Tibial artery (tissue), 4 donors: ENCODE data around the gene TLE4.
A peak's percentile ranks its signal among the peaks of the same experiment; 100 is the strongest.

Experiments
- DNase-seq, 2 donors: peaks; one replicate each; pipeline ENCODE4 v3.0.0-alpha.2; 2019
- H3K27ac ChIP-seq, 2 donors: fragments of 200-600 bp; sonication (generic) in 1 of 2; 1 replicate in 1 of 2; 2 replicates in 1 of 2; pipeline ENCODE4 v1.5.1; 2018 to 2019; ENCODE audit warnings: mild to moderate bottlenecking in 1 of 2
- H3K27me3 ChIP-seq, 2 donors: fragments of 200-600 bp; sonication (generic) in 1 of 2; one replicate each; pipeline versions ENCODE4 v1.5.1 to v1.6.0; 2016 to 2019
- H3K36me3 ChIP-seq, 3 donors: fragments of 200-600 bp; sonication (generic) in 2 of 3; one replicate each; pipeline ENCODE4 v1.5.1; 2016 to 2019; ENCODE audit warnings: mild to moderate bottlenecking in 2 of 3
- H3K4me1 ChIP-seq, 4 donors: fragments of 200-600 bp; sonication (generic) in 2 of 4; 1 replicate in 3 of 4; 2 replicates in 1 of 4; pipeline ENCODE4 v1.5.1; 2016 to 2019
- H3K4me3 ChIP-seq, 2 donors: fragments of 200-600 bp; sonication (generic) in 1 of 2; 1 replicate in 1 of 2; 2 replicates in 1 of 2; pipeline ENCODE4 v1.5.1; 2018 to 2019; ENCODE audit warnings: mild to moderate bottlenecking in 2 of 2
- H3K9me3 ChIP-seq, 3 donors: fragments of 200-600 bp; sonication (generic) in 1 of 3; one replicate each; pipeline ENCODE4 v1.5.1; 2016 to 2019
- intact Hi-C: fragments of 100-400 bp; cut with DNase I; formaldehyde crosslinking; loops from one replicate; pipeline ENCODE4 v1.15.0; 2023; ENCODE audit warnings: low total_unique reads
- TF ChIP-seq, protein P1 (sequence below), 2 experiments: fragments of 200-600 bp in 1 of 2; fragments of 450-650 bp in 1 of 2; IDR thresholded peaks; one replicate each; pipeline ENCODE4 v1.5.1; 2017 to 2019; ENCODE audit warnings: antibody characterized with exemption in 2 of 2, mild to moderate bottlenecking in 1 of 2, moderate library complexity in 1 of 2

TLE4 gene

DNA sequence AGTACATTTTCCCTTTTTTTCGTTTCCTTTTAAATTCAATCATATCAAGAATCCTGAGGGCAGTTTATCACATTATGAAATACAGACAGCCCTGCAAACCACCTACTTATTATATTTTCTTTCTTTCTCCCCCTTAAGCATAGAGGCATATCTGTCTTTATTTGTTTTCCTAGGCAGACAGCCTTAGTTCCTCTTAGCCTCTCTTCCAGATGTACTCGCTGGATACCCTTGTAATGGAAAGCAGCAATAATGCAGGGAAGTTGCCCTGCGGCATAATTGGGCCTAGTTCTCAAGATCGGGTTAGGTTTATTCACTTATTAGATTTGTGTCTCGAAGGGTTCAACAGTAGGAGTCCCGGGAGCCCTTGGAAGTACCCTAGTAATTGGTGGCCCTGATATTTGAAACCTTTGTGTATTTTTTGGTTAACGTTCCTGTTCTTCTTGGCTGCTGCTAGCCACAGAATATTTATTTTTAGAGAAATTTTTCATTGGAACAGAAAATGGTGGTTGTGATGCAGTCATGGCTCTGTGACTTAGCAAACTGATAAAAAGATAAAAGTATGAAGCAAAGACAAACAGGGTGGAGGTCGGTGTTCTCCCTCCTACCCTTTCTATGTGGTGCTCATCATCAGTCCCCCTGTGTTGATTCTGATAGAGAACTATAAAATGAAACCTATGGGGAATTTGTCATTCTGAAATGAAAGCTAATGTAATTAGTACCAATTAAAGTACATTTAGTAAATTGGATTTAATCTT, 6.4 kb downstream of the TLE4 start:
- peak overlapping the region; percentile 13 to 26 for H3K4me3 ChIP-seq
- H3K27ac ChIP-seq: peak overlapping the region; percentile 63 to 92
- intact Hi-C loops: no loop called here
- H3K4me1 ChIP-seq: peaks cover 0 to 59% (median 19%) of the 10 kb centered on the region in 4 donors
- TF ChIP-seq, protein P1, sequence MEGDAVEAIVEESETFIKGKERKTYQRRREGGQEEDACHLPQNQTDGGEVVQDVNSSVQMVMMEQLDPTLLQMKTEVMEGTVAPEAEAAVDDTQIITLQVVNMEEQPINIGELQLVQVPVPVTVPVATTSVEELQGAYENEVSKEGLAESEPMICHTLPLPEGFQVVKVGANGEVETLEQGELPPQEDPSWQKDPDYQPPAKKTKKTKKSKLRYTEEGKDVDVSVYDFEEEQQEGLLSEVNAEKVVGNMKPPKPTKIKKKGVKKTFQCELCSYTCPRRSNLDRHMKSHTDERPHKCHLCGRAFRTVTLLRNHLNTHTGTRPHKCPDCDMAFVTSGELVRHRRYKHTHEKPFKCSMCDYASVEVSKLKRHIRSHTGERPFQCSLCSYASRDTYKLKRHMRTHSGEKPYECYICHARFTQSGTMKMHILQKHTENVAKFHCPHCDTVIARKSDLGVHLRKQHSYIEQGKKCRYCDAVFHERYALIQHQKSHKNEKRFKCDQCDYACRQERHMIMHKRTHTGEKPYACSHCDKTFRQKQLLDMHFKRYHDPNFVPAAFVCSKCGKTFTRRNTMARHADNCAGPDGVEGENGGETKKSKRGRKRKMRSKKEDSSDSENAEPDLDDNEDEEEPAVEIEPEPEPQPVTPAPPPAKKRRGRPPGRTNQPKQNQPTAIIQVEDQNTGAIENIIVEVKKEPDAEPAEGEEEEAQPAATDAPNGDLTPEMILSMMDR (IDR thresholded peaks at IDR 0.05): no peak
- no peaks in the 10 kb centered on the region for H3K9me3 ChIP-seq
- no peaks in the 10 kb centered on the region for H3K27me3 ChIP-seq
- H3K36me3 ChIP-seq: peaks cover 0 to 4% (median 0%) of the 10 kb centered on the region in 3 donors
- DNase-seq: no peak

DNA sequence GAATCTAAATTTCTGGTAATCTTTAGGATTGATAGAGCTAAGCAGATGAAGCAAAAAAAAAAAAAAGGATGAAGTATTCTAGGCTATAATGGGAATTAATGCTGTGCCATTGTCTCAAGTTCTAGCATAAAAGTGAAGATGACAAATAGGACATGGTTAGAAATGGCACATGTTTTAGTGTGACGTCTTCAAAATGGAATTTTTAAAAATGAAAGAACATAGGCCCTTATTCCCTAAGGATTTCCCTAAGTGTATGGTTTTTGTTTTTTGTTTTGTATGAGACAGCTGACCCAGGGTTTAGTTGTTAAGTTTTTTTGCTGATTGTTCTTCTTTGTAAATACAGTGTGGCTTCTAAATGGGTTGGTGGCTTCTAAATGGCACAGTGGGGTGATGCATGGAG, 7.1 kb downstream of the TLE4 start:
- H3K4me3 ChIP-seq: no peak overlapping the region
- TF ChIP-seq, protein P1 (IDR thresholded peaks at IDR 0.05): no peak
- peaks cover 0 to 4% (median 0%) of the 10 kb centered on the region in 3 donors for H3K36me3 ChIP-seq
- no peak for DNase-seq
- intact Hi-C loops: no loop called here
- no peaks in the 10 kb centered on the region for H3K27me3 ChIP-seq
- peak overlapping the region in 1 of 2 donors; percentile 92 for H3K27ac ChIP-seq
- peaks cover 0 to 64% (median 19%) of the 10 kb centered on the region in 4 donors for H3K4me1 ChIP-seq
- no peaks in the 10 kb centered on the region for H3K9me3 ChIP-seq

DNA sequence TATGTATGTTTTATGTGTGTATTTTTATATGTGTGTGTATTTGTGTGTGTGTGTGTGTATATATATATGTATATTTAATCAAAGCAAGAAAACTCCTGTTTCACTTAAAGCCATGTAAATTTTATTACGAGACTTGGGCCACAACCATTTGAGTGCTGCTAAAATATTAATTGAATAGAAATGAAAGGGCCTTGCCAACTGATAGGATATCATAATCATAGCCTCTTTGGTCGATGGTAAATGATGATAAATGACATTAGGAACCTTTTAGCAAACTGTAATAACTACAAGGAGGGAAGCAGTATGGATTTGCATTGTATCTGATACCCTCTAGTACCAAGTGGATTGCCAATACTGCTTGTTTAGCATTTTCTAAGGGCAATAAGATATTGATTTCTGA, 7.9 kb downstream of the TLE4 start:
- Histone ChIP-seq H3K9me3 (no peaks in the 10 kb centered on the region), H3K27me3 (no peaks in the 10 kb centered on the region), H3K4me1 (peaks cover 0 to 69% (median 16%) of the 10 kb centered on the region in 4 donors), H3K27ac (no peak overlapping the region), H3K36me3 (peaks cover 0 to 4% (median 0%) of the 10 kb centered on the region in 3 donors), H3K4me3 (no peak overlapping the region)
- DNase-seq: no peak
- intact Hi-C loops: no loop called here
- TF ChIP-seq, protein P1 (IDR thresholded peaks at IDR 0.05): no peak

DNA sequence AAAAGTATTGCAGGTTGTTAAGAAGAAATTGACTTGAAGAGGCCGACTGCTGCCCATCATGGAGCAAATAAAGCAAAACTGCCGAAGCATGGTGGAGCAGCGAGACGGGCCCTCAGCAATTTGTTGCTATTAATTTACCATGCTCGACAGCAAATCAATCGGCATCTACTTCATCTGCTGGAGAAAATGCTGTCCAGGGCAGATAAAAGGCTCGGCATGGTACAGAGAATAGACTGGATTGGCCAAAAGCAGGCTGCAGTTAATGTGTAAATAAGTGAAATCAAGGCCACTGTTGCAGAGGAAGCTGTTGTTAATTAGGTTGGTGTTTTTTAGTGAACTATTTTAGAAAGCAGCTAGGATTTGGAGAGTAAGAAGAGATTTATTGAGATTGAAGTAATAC, 8.3 kb downstream of the TLE4 start:
- no peak overlapping the region for H3K4me3 ChIP-seq
- H3K27me3 ChIP-seq: no peaks in the 10 kb centered on the region
- peaks cover 0 to 69% (median 13%) of the 10 kb centered on the region in 4 donors for H3K4me1 ChIP-seq
- DNase-seq: no peak
- TF ChIP-seq, protein P1 (IDR thresholded peaks at IDR 0.05): no peak
- H3K9me3 ChIP-seq: no peaks in the 10 kb centered on the region
- H3K36me3 ChIP-seq: peaks cover 0 to 4% (median 0%) of the 10 kb centered on the region in 3 donors
- intact Hi-C loops: no loop called here
- H3K27ac ChIP-seq: no peak overlapping the region

DNA sequence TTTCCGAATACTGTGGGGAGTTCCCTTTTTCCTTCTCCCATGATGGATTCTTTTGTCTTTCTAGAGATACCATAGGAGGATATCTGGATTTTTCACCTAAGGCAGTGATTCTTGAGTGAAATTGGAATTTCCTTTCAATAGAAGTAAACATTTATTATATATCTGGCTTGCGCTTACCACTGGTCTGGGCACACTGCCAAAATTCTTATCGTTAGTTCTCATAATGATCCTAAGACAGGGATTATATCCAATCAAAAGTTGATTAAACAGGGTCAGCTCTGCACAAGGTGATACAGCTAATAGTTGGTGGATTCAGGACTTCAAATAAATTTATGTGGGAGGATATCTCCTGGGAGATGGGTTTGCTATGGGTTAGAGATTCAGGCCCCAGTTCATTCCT, 9.6 kb downstream of the TLE4 start:
- Histone ChIP-seq H3K36me3 (peaks cover 0 to 4% (median 0%) of the 10 kb centered on the region in 3 donors), H3K27me3 (no peaks in the 10 kb centered on the region), H3K4me3 (no peak overlapping the region), H3K9me3 (no peaks in the 10 kb centered on the region), H3K27ac (no peak overlapping the region), H3K4me1 (peaks cover 0 to 65% (median 10%) of the 10 kb centered on the region in 4 donors)
- intact Hi-C loops: no loop called here
- DNase-seq: no peak
- TF ChIP-seq, protein P1 (IDR thresholded peaks at IDR 0.05): no peak
